NCI-H146 treated with DMSO at 0.1 percent for 48 hours (cell line): ENCODE results near the gene TSPAN9.

Experiments
- DNase-seq: peaks from one replicate; lab custom pipeline; 2025; ENCODE audit not compliant: unreplicated experiment; lab: John Stamatoyannopoulos, UW

TSPAN9 gene

DNA sequence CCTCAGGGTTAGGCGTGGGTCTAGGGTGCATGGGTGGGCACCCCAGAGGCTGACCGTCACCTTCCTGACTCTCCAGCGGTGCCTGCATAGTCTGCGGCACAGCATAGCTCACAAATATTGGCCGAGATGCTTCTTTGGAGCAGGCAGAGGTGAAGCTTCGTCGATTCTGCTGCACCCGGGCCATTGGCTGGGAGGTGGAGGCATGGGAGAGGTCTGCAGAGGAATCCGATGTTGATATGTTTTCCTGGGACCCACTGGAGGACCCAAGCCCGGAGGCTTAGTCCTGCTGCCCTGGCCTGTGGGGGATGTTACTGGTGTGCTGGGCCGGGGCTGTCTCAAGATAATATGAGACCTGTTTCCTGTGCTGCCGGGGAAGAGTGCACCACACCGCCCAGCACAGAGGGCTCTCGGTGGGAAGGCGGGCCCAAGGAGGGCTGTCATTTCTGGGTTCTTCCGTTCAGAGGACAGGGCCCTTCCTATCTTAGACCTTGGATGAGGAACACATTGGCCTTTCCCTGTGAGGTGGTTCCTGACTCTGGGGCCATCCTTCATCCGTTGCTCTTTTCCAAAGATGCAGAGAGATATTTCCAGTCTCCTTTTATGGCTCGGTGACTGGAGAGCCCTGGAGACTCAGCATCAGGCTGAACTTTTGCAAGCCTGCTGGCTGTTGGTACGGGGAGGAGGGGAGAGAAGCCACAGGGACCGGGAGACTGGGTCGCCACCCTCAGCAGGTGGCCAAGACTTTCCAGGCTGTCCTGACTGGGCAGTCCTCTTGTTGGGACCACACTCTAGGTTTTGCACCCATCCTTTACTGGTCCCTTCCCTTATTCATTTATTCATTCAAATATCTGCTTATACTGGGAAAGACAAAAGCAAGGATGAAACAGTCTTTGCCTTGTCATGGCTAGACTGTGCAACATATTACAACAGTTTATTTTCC lies 143.5 kb downstream of the TSPAN9 start:
- no peak for DNase-seq

- no peak for DNase-seq
Observed at GRCh38 chr12:3222306-3222705, 145.1 kb downstream of the TSPAN9 start.

DNA sequence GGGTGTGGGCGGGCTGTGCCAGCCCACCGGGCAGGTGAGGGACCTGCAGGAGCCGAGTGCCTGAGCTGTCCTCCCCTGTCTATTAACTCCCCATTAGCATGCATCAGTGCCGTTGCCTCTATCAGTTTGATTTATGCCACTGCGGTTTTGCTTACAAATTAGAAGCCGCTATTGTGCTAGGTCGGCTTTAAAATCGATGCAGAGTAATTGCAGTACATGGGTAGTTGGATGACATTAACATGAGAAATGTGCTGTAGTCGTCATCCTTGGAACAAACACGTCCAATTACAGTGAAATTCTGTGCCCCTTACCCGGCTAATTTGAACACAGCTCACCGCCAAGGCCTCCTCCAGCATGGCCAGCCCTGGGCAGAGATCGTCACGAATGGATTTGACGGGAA lies 145.8 kb downstream of the TSPAN9 start:
- DNase-seq = peak; percentile 97

DNA sequence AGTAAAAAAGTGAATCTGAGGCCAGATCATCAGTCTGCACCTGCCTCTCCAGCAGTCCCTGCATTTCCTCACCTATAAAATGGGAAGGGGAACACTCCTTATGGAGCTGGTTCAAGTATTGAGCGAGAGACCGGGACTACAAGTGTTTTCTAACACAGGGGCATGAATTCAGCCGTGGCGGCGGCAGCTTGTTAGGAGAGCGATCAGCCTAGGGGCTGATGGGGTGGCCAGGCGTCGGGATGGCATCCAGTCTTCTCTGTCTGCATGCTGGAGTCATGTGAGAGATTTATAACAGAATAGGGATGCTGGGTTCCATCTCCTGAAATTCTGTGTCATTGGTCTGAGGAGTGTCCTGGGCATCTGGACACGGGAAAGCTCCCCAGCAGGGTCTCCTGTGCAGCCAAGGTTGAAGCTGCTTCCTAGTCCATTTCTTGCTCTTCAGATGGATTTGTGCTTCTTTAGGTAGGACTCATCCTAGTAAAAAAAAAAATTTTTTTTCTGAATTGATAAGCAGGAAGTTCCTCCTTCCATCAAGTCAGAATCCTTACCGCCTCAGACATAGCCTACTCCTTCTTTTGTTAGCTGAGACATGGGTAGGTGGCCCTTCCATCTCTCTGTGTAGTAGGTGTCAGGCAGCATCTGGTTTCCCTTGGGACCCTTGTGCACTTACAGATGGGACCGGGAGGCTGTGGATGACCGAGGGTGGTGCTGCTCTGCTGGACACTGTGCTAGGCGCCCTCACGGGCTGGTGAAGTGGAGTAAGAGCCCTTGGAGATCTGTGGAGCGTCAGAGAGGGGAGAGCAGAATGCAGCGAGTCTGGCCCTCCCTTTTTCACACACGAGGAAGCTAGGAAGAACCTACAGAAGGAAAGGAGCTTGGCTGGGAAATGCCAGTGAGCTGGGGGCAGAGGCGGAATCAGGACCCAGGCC lies 146.7 kb downstream of the TSPAN9 start:
- no peak for DNase-seq

DNA sequence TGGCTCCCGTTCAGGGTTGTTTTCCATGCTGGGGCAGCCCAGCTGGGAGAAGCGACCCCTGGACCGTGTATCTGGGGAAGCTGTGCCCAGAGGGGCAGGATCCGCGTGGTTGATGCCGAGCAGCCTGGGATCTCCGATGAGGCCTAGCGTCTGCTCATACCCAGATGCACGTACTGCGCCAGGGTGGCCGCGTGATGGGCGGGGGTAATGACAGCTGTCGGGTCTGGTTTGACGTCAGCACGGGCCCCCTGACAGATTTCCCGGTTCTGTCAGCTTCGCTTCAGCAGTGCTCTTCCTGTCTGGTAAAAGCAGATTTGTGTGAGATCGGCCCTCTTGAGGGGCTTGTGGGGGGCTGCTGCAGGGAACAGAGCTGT lies 147.3 kb downstream of the TSPAN9 start:
- DNase-seq = no peak

DNA sequence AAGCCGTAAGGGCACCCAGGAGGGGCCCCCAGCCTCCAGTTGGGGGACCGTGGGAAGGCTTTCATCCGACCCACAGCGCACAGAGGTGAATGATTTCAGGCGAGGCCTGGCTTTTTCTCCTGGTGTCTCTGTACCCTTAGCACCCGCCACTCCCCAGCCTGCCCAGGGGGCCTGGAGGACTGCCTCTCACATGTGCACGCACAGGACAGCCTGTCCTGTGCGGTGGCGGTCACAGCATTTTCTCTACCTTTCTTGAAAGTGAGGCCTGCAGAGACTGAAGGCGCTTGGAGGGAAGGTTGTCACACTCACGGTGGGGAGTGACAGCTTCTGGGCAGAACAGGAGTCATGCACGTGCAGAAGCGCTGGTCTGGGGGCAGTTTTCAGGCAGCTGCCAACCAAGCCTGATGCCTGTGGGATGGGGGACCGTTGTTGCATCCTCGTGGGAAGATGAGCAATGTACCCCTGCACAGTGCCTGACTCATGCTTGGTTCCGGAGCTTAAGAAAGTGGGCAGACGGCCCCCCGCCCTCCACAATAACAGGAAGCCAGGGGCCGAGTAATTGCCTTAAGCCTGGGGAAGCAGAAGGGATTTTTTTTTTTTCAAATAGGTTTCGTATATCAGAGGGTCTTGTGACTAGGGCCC lies 148.1 kb downstream of the TSPAN9 start:
- DNase-seq = no peak

- DNase-seq = no peak
Observed at GRCh38 chr12:3225796-3226180, 148.6 kb downstream of the TSPAN9 start.

- DNase-seq = no peak
Observed at GRCh38 chr12:3226264-3226663, 149.1 kb downstream of the TSPAN9 start.

GRCh38 chr12:3227076-3227975 lies 150.1 kb downstream of the TSPAN9 start:
- no peak for DNase-seq

DNA sequence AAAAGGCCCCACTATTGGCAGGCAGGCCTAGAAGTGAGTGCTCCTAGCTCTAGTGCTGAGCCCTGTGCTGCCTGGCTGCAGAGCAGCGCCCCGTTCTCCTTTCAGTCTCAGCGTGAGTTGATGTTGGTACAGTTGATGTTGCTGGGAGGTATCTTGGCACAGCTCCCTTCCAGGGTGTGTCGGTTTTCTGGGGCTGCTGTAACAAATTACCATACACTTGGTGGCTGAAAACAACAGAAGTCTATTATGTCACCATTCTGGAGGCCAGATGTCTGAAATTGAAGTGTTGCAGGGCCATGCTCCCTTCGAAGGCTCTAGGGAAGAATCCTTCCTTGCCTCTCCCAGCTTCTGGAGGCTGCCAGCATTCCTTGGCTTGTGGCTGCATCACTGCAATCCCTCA lies 151.4 kb downstream of the TSPAN9 start:
- DNase-seq = no peak

- no peak for DNase-seq
Observed at GRCh38 chr12:3229577-3229976, 152.4 kb downstream of the TSPAN9 start.

DNA sequence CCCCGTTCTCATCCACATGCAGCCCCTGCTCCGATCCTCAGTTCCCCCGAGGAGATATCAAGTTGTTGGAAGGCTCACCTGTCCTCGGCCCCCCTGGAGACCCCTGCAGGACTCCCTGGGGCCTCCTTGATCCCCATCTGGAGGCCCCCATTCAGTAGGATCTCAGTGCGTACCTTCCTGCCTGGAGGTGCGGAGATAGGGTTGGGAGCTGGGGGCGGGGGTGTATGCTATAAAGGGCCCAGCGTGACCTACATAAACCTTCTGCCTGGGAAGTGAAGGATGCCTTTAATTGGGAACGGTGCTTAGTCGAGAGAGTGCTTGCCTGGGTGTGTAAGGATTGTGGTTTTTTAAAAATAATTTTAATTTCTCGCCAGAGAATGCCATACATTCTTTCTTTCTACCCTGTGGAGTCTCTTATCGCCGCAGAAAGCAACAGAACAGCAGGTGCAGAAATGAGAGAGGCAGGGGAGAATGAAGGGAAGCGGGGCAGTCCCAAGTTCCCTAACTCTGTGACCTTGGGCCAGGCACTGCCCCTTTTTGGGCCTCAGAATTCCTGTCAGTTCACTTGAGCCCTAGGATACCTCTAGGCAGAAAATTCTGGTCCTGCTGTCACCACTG lies 153.7 kb downstream of the TSPAN9 start:
- no peak for DNase-seq

GRCh38 chr12:3231399-3231876 lies 154.3 kb downstream of the TSPAN9 start:
- DNase-seq = no peak

DNA sequence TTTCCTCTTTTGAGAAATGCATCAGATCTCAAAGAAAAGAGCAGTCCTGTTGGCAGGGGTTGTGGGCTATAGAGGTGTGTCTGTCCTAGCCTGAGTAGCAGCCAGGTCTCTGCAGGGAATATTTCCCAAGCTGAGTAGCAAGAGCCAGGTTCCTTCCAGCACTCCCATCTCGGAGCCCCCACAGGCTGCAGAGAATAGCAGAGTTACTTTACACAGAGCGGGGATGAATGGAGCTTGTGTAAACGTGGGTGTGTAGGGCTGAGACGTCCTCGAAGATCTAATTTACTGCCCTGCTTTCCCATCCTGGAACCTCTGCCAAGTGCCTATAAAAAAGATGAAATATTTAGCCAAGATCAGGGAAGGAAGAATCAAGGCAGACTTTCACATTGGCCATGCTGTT lies 156.6 kb downstream of the TSPAN9 start:
- no peak for DNase-seq

DNA sequence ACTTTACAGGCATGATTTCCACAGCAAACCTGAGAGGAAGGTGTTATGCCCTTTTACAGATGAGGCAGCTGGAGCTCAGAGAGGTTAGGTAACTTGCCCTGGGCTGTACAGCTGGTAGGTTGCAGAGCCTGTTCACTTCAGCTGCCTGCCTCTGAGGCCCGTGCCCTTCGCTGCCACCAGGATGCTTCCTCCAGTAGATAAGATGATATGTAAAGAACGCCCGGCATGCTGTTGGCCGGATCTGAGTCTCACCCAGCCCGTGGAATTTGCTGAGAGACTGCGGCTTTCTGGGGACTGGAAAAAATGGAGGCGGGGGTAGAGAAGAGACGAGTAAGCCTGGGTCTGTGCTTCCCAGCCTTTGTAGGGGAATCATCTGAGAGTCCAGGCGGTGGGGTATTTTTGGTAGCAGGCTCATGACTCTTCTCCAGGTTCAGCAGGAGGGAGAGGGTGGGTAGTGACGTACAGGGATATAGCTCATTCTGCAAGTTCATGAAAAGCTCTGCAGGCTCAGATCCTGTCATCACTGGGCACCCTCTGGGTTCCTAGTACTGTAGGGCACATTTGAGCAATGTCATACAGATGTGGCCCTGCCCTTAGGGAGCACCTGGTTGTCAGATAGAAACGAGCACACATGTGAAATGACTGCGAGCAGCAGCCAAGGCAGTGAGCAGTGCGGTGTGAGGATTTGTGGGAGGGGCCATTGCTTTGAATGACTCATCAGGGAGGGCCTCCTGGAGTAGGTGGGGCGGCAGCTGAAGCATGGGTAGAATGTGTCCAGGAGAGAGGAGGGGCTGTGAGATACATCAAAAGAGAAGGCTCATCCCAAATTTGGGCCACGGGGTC lies 159.4 kb downstream of the TSPAN9 start:
- DNase-seq = peak; percentile 41

DNA sequence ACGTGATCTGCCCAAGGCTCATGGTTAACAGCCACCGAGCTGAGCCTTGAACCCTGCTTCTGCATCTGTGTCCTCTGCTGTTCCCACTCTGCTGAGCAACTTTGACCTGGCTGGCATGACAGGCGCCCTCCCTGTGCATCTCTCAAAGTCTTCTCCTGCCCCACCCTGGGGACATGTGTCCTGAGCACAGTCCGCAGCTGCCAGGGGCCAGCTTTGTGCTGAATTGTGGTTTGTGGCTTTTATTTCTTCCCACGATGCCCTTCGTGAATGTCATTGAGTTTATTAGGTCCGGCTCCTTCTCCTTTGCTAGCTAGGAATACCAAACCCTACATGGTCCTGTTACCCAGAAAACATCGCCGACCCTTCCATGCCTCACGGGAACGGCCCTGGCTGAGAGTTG lies 161.0 kb downstream of the TSPAN9 start:
- DNase-seq = no peak

- no peak for DNase-seq
Observed at GRCh38 chr12:3241621-3242020, 164.4 kb downstream of the TSPAN9 start.

DNA sequence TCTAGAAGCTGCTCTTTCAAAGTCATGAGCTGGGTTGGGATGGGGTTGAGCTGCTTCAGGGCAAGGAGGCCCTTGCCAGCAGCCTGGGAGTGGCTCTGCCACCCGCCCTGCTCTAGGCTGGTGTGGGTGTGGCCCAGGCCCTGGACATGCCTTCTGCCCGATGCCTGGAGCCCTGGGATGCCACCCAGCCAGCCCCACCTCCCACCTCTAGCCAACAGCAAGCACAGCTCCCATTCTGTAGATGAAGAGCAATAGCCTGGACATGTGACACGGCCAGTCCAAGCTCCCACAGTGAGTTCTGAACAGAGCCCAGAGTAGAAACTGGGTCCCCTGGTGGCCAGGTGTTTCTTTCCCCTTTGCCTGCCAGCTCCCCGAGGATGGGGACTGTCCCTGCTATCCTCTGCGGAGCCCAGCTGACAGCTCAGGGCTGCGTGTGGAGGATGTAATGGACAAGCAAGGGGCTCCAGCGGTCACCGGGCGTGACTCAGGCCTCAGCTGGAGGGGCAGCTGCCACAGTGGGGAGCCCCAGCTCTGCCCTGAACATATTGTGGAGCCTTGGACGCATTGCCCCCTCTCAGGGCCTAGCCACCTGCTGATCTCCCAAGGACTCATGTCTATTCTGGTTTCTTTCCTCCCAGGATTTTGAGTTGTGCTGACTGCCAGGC lies 165.2 kb downstream of the TSPAN9 start:
- DNase-seq = peak; percentile 56
